T47D (cell line): ENCODE data around the gene ETFBKMT.
"Not testable (repeated sequence)": the region's sequence is repeated elsewhere in the genome, so short reads cannot be mapped to it uniquely, and the experiment has no call there.

ENCODE experiments used
- DNase-seq, 2 experiments: peaks; one replicate each; pipeline versions ENCODE4 v3.0.0 to v3.0.0-alpha.2; 2011 to 2012; ENCODE audit warnings: low read depth in 1 of 2, low spot score in 1 of 2
- JUND ChIP-seq: IDR thresholded peaks from 2 replicates; pipeline ENCODE4 v1.6.1; 2012; ENCODE audit warnings: low read depth
- in situ Hi-C: cut with HindIII; loops from 2 replicates; pipeline ENCODE4 v1.10.0; 2016; ENCODE audit warnings: low sequenced_read_pairs, low pct_unique_long_range_greater_than_20kb

Gene ETFBKMT

GRCh38 chr12:31664038-31664437 lies 4.5 kb downstream of the ETFBKMT start:
- no peak for TF ChIP-seq JUND
- no peak for DNase-seq
- in situ Hi-C loops: no loop called here

DNA sequence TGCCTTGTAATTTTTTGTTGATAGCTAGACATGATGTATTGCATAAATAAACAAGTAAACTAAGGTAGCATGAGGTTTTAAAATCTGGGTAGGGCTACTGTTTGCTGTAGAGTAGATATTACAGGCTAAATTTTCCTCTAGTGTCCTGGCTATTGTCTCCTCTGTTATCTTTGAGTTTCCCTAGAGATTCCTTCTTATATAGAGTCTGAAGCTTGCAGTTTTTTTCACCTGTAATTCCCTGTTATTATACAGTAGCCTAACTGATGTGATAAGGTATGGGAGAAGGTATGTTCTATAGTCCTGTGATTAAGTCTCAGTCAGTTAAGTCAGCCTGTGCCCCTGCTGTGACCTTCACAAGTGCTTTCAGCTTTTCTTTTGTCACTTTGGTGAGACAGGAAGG lies 9.5 kb downstream of the ETFBKMT start:
- in situ Hi-C loops: no loop called here
- no peak for DNase-seq
- no peak for TF ChIP-seq JUND

GRCh38 chr12:31669582-31669981 lies 10.1 kb downstream of the ETFBKMT start:
- in situ Hi-C loops, DNase-seq: not testable (repeated sequence)

DNA sequence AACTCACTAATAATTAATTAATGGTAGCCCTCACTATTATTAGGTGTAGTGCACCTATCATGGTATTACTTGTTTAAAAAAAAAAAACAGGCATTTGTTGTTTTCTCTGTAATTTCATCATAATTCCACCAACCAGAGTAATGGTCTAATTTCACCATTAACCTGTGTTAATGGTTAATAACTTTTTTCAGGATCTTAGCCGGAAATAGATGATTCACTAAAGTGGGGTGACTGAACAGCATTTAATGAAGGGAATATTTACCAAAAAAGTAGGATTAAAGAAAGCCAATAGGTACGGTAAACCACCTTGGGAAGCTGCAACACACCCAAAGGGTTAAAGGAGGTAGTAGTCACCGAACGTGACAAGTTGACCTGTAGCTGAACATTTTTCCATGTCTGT lies 13.0 kb downstream of the ETFBKMT start:
- in situ Hi-C loops: no loop called here
- DNase-seq: no peak
- no peak for TF ChIP-seq JUND

- in situ Hi-C loops: no loop called here
- peak; percentile 14 to 94 for DNase-seq
- no peak for TF ChIP-seq JUND
Observed at GRCh38 chr12:31682136-31682962, 22.9 kb downstream of the ETFBKMT start.

- DNase-seq: no peak
- TF ChIP-seq JUND: no peak
- in situ Hi-C loops: no loop called here
Observed at GRCh38 chr12:31685801-31686200, 26.3 kb downstream of the ETFBKMT start.

DNA sequence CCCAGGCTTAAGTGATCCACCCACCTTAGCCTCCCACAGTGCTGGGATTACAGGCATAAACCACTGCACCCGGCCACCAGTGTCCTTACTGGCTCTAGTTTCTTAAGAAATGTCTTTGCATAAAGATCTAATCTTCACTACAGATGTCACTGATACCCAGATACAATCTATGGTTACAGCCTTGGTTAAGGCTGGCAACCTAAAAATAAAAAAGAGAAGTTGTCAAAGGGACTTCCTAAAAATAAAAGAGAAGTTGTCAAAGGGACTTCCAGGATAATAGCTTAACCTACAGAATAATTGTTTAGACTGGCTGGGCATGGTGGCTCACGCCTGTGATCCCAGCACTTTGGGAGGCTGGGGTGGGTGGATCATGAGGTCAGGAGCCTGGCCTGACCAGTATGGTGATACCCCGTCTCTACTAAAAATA lies 27.6 kb downstream of the ETFBKMT start:
- no peak for DNase-seq
- in situ Hi-C loops: no loop called here
- TF ChIP-seq JUND: no peak

DNA sequence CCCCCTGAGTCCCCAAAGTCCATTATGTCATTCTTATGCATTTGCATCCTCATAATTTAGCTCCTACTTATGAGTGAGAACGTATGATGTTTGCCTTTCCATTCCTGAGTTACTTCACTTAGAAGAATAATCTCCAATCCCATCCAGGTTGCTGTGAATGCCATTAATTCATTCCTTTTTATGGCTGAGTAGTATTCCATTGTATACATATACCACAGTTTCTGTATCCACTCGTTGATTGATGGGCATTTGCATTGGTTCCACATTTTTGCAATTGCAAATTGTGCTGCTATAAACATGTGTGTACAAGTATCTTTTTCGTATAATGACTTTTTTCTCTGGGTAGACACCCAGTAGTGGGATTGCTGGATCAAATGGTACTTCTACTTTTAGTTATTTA lies 30.4 kb downstream of the ETFBKMT start:
- in situ Hi-C loops, DNase-seq: not testable (repeated sequence)

DNA sequence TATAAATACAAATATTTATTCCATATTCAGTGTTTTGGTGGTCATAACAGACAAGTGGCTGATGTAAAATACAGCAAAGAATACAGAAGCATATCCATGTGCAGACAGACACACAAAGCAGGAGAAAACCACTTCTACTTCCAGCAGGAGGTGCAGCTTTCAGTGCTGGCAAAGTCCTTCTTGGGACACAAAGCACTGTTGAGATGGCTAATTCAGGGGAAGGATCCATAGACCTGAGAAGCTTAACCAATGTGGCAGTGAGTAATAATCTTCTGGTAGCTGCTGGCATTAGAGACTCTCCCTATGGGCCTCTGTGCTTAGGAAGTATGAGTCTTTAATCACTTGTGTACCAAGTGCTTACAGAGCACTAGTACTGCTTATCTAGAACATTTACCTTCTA lies 42.6 kb downstream of the ETFBKMT start:
- peak in 1 of 2 experiments; percentile 52 for DNase-seq
- in situ Hi-C loops: no loop called here
- TF ChIP-seq JUND: no peak

GRCh38 chr12:31705621-31706020 lies 46.1 kb downstream of the ETFBKMT start:
- no peak for TF ChIP-seq JUND
- in situ Hi-C loops: no loop called here
- no peak for DNase-seq

GRCh38 chr12:31708118-31708517 lies 48.6 kb downstream of the ETFBKMT start:
- in situ Hi-C loops, DNase-seq: not testable (repeated sequence)

DNA sequence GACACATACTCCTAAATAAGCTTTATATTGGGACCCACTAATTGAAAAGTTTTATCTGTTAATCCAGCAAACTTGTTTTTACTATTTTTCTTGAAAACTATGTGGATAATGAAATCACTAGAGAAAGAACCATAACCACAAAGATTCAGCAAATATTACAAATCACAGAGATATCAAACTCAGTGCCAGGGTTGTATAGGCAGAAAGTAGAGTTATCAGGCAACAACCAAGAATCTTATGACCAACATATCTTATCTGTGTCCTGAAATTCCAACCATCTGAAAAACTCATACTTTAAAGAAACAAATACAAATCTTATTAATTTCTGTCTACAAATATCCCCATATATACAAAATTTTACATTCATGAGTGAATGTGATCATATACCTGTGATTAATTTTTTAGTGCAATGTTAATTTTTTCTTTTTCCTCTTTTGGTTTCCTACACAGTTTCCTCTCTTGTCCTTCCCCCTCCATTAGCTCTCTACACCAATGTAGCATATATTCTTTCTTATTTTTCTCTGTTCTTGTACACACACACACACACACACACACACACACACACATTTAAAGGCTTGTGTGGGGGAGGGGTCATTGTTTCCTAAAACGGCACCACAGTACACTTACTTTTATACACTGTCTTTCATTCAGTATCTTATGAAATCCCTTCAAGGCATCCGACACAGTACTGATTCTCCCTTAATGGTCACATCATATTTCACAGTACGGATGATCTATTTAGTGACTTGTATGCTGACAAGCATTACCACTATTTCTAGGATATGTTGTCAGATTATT lies 50.7 kb downstream of the ETFBKMT start:
- in situ Hi-C loops: no loop called here
- DNase-seq: no peak
- TF ChIP-seq JUND: no peak

GRCh38 chr12:31712877-31713276 lies 53.4 kb downstream of the ETFBKMT start:
- TF ChIP-seq JUND: no peak
- in situ Hi-C loops: no loop called here
- no peak for DNase-seq
